ENCODE results near the gene IFNLR1. TPM values are rescaled to one million over a fixed set of nuclear protein-coding genes. Genes with fewer than 3 reads are reported as not detected.

Gene IFNLR1
- total RNA-seq, 1 experiment from 2014 or later, result 9.6 TPM

GRCh38 chr1:24215226-24215814 lies 28.2 kb upstream of the IFNLR1 start:
- peaks cover 9% of the 10 kb centered on the region for H3K27me3 Mint-ChIP-seq (ENCODE audit: low read depth)
- no peak overlapping the region; a peak in 1 of 7 replicates for H3K27ac Mint-ChIP-seq

More at GRCh38 chr1:24215226-24215814, 28.2 kb upstream of the IFNLR1 start:
- H3K27ac ChIP-seq (ENCODE audit: insufficient read length, low read depth, low read length), result no peak overlapping the region
- H2AK5ac ChIP-seq (ENCODE audit: insufficient read length, low read length), result no peak overlapping the region
- H4K8ac ChIP-seq (replicated peaks; ENCODE audit: insufficient read length, low read depth, low read length), result no peak overlapping the region
- no peak overlapping the region for H3K23ac ChIP-seq (ENCODE audit: insufficient read length, low read depth, low read length)
- H2BK15ac ChIP-seq (ENCODE audit: low read depth, low read length), result no peak overlapping the region
- Mint-ChIP-seq H3K4me1 (peaks cover 12 to 25% of the 10 kb centered on the region in 2 experiments), H3K4me3 (no peak overlapping the region; a peak in 2 of 5 replicates), H3K9me3 (peaks cover 0 to 10% of the 10 kb centered on the region in 2 experiments; a peak in 3 of 5 replicates), H3K36me3 (ENCODE audit: insufficient read depth in 1 of 3, low read depth in 3 of 3) (no peaks in the 10 kb centered on the region)
- no peaks in the 10 kb centered on the region for H3K79me1 ChIP-seq (ENCODE audit: insufficient read depth, low read depth, low read length, poor library complexity, severe bottlenecking)
- no peak overlapping the region for H3K18ac ChIP-seq (ENCODE audit: insufficient read length, low read depth, low read length)
- DNase-seq, result no peak
- no peak overlapping the region for H2BK20ac ChIP-seq (ENCODE audit: low read depth, low read length, poor library complexity, severe bottlenecking)
- WGBS (ENCODE audit: extremely low coverage, insufficient read length, low lambda C conversion rate), result no CpG with 5 or more reads among the region's 6 CpGs
- no peak overlapping the region for H2BK12ac ChIP-seq (ENCODE audit: insufficient read length, low read depth, low read length)
- H2AFZ ChIP-seq (ENCODE audit: low read length), result no peak overlapping the region
- H3K14ac ChIP-seq (ENCODE audit: insufficient read depth, low read length), result no peak overlapping the region; the same call in 1 of the 2 replicates
- no peak overlapping the region for H3K4me2 ChIP-seq (ENCODE audit: insufficient read depth, insufficient read length, low read length)
- no peak overlapping the region for H2BK5ac ChIP-seq (ENCODE audit: insufficient read length, low read length)
- no peak overlapping the region for H3K9ac ChIP-seq (ENCODE audit: extremely low read depth, insufficient read length, low read length)
- no peak overlapping the region for H4K5ac ChIP-seq (ENCODE audit: insufficient read length, low read depth, low read length)
- H3K4ac ChIP-seq (ENCODE audit: low read depth, low read length), result no peak overlapping the region
- H4K20me1 ChIP-seq (ENCODE audit: control insufficient read depth, insufficient read depth, insufficient read length), result peaks cover 2% of the 10 kb centered on the region
- no peak overlapping the region for H3K56ac ChIP-seq (ENCODE audit: insufficient read length, low read depth, low read length)
- no peak for TF ChIP-seq CTCF (conservative IDR thresholded peaks at IDR 0.05)
- H3K9me3 ChIP-seq (ENCODE audit: control insufficient read depth, low read depth, low read length), result no peaks in the 10 kb centered on the region
- H3K23me2 ChIP-seq (ENCODE audit: insufficient read length, low read depth, low read length, poor library complexity, severe bottlenecking), result no peaks in the 10 kb centered on the region
- H3K4me1 ChIP-seq (ENCODE audit: insufficient read depth, low read length), result no peaks in the 10 kb centered on the region
- H4K91ac ChIP-seq (ENCODE audit: insufficient read length, low read depth, low read length), result no peak overlapping the region
- no peak overlapping the region for H3T11ph ChIP-seq (ENCODE audit: low read length)
- no peaks in the 10 kb centered on the region for H3K79me2 ChIP-seq (ENCODE audit: insufficient read depth, low read length)
- no peaks in the 10 kb centered on the region for H3K27me3 ChIP-seq (ENCODE audit: insufficient read depth, low read length)
- no peak overlapping the region for H2BK120ac ChIP-seq (ENCODE audit: low read depth, low read length, poor library complexity, severe bottlenecking)

Measured in H9 (cell line).